D721Med (cell line): ENCODE results near the gene PROCA1.

Experiments
- DNase-seq: peaks from one replicate; pipeline ENCODE4 v3.0.0; 2011; ENCODE audit warnings: low spot score; ENCODE audit not compliant: insufficient read length
- FAIRE-seq: peaks from 2 replicates; lab custom pipeline; 2011; peaks lifted over from hg19 to GRCh38; lab: Jason Lieb, UNC
- TF ChIP-seq, protein P1 (sequence below): IDR thresholded peaks from 2 replicates; pipeline ENCODE4 v1.5.1; 2012; ENCODE audit warnings: mild to moderate bottlenecking, control low read depth; ENCODE audit not compliant: insufficient read depth; ENCODE audit errors: missing control alignments

The PROCA1 gene

GRCh38 chr17:28714281-28714680, 2.6 kb upstream of the PROCA1 start:
- FAIRE-seq (no peak), DNase-seq (no peak)
- TF ChIP-seq, protein P1, sequence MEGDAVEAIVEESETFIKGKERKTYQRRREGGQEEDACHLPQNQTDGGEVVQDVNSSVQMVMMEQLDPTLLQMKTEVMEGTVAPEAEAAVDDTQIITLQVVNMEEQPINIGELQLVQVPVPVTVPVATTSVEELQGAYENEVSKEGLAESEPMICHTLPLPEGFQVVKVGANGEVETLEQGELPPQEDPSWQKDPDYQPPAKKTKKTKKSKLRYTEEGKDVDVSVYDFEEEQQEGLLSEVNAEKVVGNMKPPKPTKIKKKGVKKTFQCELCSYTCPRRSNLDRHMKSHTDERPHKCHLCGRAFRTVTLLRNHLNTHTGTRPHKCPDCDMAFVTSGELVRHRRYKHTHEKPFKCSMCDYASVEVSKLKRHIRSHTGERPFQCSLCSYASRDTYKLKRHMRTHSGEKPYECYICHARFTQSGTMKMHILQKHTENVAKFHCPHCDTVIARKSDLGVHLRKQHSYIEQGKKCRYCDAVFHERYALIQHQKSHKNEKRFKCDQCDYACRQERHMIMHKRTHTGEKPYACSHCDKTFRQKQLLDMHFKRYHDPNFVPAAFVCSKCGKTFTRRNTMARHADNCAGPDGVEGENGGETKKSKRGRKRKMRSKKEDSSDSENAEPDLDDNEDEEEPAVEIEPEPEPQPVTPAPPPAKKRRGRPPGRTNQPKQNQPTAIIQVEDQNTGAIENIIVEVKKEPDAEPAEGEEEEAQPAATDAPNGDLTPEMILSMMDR = no peak

GRCh38 chr17:28712705-28713415, 1.2 kb upstream of the PROCA1 start:
- no peak for FAIRE-seq
- TF ChIP-seq, protein P1 = no peak

DNA sequence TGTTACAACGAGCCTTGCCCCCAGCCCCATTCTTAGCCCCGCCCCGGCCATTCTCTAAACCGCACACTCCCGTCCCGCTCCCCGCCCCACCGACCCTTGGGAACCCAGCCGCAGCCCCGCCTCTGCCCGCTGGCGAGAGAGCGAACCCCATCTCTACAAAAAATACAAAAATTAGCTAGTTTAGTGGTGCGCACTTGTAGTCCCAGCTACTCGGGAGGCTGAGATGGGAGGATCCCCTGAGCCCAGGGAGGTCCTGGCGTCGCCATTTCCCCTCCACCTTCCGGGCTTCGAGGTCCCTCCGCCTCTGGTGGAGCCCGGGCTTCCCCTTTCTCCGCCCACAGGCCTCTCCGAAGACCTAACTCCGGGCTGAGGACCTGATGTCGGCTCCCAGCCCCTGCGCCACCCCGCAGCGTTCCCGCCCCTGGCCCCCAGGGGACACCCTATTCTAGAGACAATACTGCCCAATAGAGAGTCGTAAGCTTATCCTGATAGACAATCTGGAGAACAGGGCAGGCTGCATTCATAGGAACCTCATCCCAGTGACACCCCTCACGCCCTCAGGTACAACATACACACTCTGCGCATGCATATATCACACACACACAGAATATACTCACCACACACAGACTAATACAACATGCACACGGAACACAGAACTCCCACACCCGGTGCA, 480 bp upstream of the PROCA1 start:
- no peak for FAIRE-seq
- DNase-seq = no peak
- TF ChIP-seq, protein P1 = no peak

More at GRCh38 chr17:28712705-28713415, 1.2 kb upstream of the PROCA1 start:
- DNase-seq = no peak

DNA sequence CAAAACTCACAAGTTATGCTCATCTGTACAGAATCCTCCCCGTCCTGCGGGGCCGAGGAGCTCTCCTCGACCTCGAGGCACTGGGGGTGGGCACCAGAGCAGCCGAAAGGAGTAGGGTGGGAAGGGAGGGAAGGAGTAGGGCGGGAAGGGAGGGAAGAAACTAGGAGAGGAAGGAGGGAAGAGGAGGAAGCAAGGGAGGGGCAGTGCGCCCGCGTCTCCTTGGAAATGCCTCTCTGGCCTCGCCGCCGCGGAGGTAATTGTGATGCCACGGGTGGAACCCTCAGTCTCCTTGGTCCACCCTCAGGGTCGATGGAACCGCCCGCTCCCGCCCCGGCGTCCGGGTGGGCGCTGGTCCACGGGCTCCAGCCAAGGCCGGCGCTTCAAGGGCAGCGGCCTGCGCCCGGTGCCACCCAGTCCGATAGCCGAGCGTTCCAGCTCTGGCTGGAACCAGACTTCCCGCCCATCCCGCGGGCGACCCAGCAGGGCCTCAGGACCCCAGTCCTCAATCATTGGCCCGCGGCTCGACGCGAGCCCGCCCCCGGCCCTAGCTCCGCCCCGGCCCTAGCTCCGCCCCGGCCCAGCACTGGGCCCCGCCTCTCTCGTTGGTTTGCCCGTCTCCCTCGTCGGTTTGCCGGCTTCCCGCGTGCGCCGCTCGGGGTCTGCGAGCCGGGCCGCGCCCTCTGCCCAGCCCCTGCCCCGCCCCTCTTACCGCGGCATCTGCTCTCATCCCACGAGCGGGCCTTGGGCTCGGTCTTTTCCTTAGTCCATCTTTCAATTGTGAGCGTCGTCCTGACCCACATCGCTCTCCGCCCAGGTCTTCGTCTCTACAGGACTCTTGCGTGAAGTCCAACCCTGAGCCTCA, 596 bp downstream of the PROCA1 start:
- FAIRE-seq (no peak), DNase-seq (peak; percentile 95)
- TF ChIP-seq, protein P1 = no peak

GRCh38 chr17:28707339-28707720, 4.4 kb downstream of the PROCA1 start:
- DNase-seq = no peak
- no peak for FAIRE-seq
- TF ChIP-seq, protein P1 = no peak

DNA sequence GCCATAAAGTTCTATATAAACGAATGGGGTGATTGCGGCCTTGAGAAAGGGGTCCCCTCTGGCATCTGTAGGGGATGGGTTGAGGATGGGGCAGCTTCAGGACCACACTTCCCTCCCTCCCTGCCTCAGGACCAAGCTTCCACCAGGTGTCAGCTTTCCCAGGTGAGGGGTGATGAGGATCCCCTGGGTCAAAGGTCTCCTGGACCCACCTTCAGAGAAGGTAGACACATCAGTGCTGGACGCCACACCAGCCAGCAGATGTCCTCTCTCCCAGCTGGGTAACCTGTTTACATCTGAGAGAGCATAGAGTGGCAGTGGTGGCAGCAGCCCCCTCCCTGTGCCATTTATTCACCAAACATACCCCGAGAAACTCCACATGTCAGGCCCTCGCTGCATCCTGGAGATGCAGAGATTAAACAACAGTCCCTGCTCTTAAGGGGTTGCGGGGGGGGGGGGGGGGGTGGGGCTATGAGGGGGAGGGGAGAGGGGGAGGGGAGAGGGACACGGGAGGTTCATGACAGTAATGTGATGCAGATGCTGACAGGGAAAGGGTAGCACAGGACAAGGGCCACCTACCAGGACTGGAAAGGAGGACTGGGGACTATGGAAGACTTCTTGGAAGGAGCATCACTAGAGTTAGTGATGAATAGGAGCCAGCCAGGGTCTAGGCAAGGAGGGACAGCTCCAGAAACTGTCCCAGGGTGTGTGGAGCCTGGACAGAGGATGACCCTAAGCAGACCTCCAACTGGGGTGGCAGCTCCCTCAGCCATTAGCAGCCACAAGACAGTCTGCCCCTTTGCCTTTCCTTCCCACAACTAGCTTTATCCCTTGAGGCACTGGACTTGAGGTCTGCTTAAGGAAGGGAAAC, 5.0 kb downstream of the PROCA1 start:
- DNase-seq (no peak), FAIRE-seq (no peak)
- TF ChIP-seq, protein P1 = no peak
